ENCODE data around the gene PROB1.
"Not testable (repeated sequence)": the region's sequence is repeated elsewhere in the genome, so short reads cannot be mapped to it uniquely, and the experiment has no call there.

Gene PROB1

GRCh38 chr5:139413963-139414362 lies 19.1 kb upstream of the PROB1 start:
- 95 to 100% methylated on average over 4 of the region's 6 CpGs for WGBS, 2 experiments (ENCODE audit: insufficient coverage in 2 of 2)
- no peaks in the 10 kb centered on the region for H3K4me1 ChIP-seq (ENCODE audit: control insufficient read depth, insufficient read depth, low read length, poor library complexity, severe bottlenecking)
- no peak overlapping the region for H3K4me3 ChIP-seq (ENCODE audit: extremely low read depth, insufficient read depth, low read length, poor library complexity, severe bottlenecking)
- H3K9me3 ChIP-seq (ENCODE audit: control insufficient read depth, low read length): no peaks in the 10 kb centered on the region
- no peak overlapping the region for H3K27ac ChIP-seq (ENCODE audit: low read depth, low read length, severe bottlenecking)
- peaks cover 34% of the 10 kb centered on the region for H3K36me3 ChIP-seq (ENCODE audit: control insufficient read depth, insufficient read depth, low read length)

GRCh38 chr5:139413153-139413552 lies 18.2 kb upstream of the PROB1 start:
- WGBS, 2 experiments (ENCODE audit: insufficient coverage in 2 of 2): 98 to 100% methylated on average over 3 to 6 of the region's 6 CpGs
- Histone ChIP-seq H3K27ac (ENCODE audit: low read depth, low read length, severe bottlenecking) (no peak overlapping the region), H3K4me1 (ENCODE audit: control insufficient read depth, insufficient read depth, low read length, poor library complexity, severe bottlenecking) (no peaks in the 10 kb centered on the region), H3K36me3 (ENCODE audit: control insufficient read depth, insufficient read depth, low read length) (peaks cover 26% of the 10 kb centered on the region), H3K4me3 (ENCODE audit: extremely low read depth, insufficient read depth, low read length, poor library complexity, severe bottlenecking) (no peak overlapping the region), H3K9me3 (ENCODE audit: control insufficient read depth, low read length) (no peaks in the 10 kb centered on the region)

GRCh38 chr5:139410993-139411828 lies 16.3 kb upstream of the PROB1 start:
- no peaks in the 10 kb centered on the region for H3K4me1 ChIP-seq (ENCODE audit: control insufficient read depth, insufficient read depth, low read length, poor library complexity, severe bottlenecking)
- 91 to 98% methylated on average over 9 to 11 of the region's 17 CpGs for WGBS, 2 experiments (ENCODE audit: insufficient coverage in 2 of 2)
- no peaks in the 10 kb centered on the region for H3K9me3 ChIP-seq (ENCODE audit: control insufficient read depth, low read length)
- H3K27ac ChIP-seq (ENCODE audit: low read depth, low read length, severe bottlenecking): no peak overlapping the region
- peaks cover 12% of the 10 kb centered on the region for H3K36me3 ChIP-seq (ENCODE audit: control insufficient read depth, insufficient read depth, low read length)
- H3K4me3 ChIP-seq (ENCODE audit: extremely low read depth, insufficient read depth, low read length, poor library complexity, severe bottlenecking): no peak overlapping the region

GRCh38 chr5:139410121-139410992 lies 15.5 kb upstream of the PROB1 start:
- H3K9me3 ChIP-seq (ENCODE audit: control insufficient read depth, low read length): no peaks in the 10 kb centered on the region
- no peak overlapping the region for H3K4me3 ChIP-seq (ENCODE audit: extremely low read depth, insufficient read depth, low read length, poor library complexity, severe bottlenecking)
- peaks cover 6% of the 10 kb centered on the region for H3K36me3 ChIP-seq (ENCODE audit: control insufficient read depth, insufficient read depth, low read length)
- 84 to 97% methylated on average over 3 to 4 of the region's 6 CpGs for WGBS, 2 experiments (ENCODE audit: insufficient coverage in 2 of 2)
- no peaks in the 10 kb centered on the region for H3K4me1 ChIP-seq (ENCODE audit: control insufficient read depth, insufficient read depth, low read length, poor library complexity, severe bottlenecking)
- no peak overlapping the region for H3K27ac ChIP-seq (ENCODE audit: low read depth, low read length, severe bottlenecking)

- not testable (repeated sequence) for H3K36me3 ChIP-seq (ENCODE audit: control insufficient read depth, insufficient read depth, low read length); H3K9me3 ChIP-seq (ENCODE audit: control insufficient read depth, low read length); H3K27ac ChIP-seq (ENCODE audit: low read depth, low read length, severe bottlenecking); H3K4me1 ChIP-seq (ENCODE audit: control insufficient read depth, insufficient read depth, low read length, poor library complexity, severe bottlenecking); H3K4me3 ChIP-seq (ENCODE audit: extremely low read depth, insufficient read depth, low read length, poor library complexity, severe bottlenecking)
- 100% methylated on average over 1 of the region's 5 CpGs for WGBS, 2 experiments (ENCODE audit: insufficient coverage in 2 of 2)
Measured at GRCh38 chr5:139409116-139409515, 14.2 kb upstream of the PROB1 start.

- Histone ChIP-seq H3K4me1 (ENCODE audit: control insufficient read depth, insufficient read depth, low read length, poor library complexity, severe bottlenecking) (peaks cover 6% of the 10 kb centered on the region), H3K36me3 (ENCODE audit: control insufficient read depth, insufficient read depth, low read length) (peaks cover 3% of the 10 kb centered on the region), H3K27ac (ENCODE audit: low read depth, low read length, severe bottlenecking) (no peak overlapping the region), H3K4me3 (ENCODE audit: extremely low read depth, insufficient read depth, low read length, poor library complexity, severe bottlenecking) (no peak overlapping the region), H3K9me3 (ENCODE audit: control insufficient read depth, low read length) (no peaks in the 10 kb centered on the region)
- 80 to 89% methylated on average over 1 to 2 of the region's 7 CpGs for WGBS, 2 experiments (ENCODE audit: insufficient coverage in 2 of 2)
Measured at GRCh38 chr5:139408191-139408590, 13.3 kb upstream of the PROB1 start.

- H3K9me3 ChIP-seq (ENCODE audit: control insufficient read depth, low read length): no peaks in the 10 kb centered on the region
- H3K4me3 ChIP-seq (ENCODE audit: extremely low read depth, insufficient read depth, low read length, poor library complexity, severe bottlenecking): no peak overlapping the region
- H3K4me1 ChIP-seq (ENCODE audit: control insufficient read depth, insufficient read depth, low read length, poor library complexity, severe bottlenecking): peaks cover 6% of the 10 kb centered on the region
- no peak overlapping the region for H3K27ac ChIP-seq (ENCODE audit: low read depth, low read length, severe bottlenecking)
- H3K36me3 ChIP-seq (ENCODE audit: control insufficient read depth, insufficient read depth, low read length): no peaks in the 10 kb centered on the region
Measured at GRCh38 chr5:139407517-139407916, 12.6 kb upstream of the PROB1 start.

GRCh38 chr5:139406963-139407362 lies 12.1 kb upstream of the PROB1 start:
- H3K36me3 ChIP-seq (ENCODE audit: control insufficient read depth, insufficient read depth, low read length): no peaks in the 10 kb centered on the region
- no peak overlapping the region for H3K4me3 ChIP-seq (ENCODE audit: extremely low read depth, insufficient read depth, low read length, poor library complexity, severe bottlenecking)
- no peaks in the 10 kb centered on the region for H3K9me3 ChIP-seq (ENCODE audit: control insufficient read depth, low read length)
- H3K27ac ChIP-seq (ENCODE audit: low read depth, low read length, severe bottlenecking): no peak overlapping the region
- peaks cover 6% of the 10 kb centered on the region for H3K4me1 ChIP-seq (ENCODE audit: control insufficient read depth, insufficient read depth, low read length, poor library complexity, severe bottlenecking)
- 92 to 100% methylated on average over 2 of the region's 2 CpGs for WGBS, 2 experiments (ENCODE audit: insufficient coverage in 2 of 2)

- H3K4me1 ChIP-seq (ENCODE audit: control insufficient read depth, insufficient read depth, low read length, poor library complexity, severe bottlenecking): peaks cover 6% of the 10 kb centered on the region
- H3K27ac ChIP-seq (ENCODE audit: low read depth, low read length, severe bottlenecking): peak overlapping the region; percentile 98
- peaks cover 15% of the 10 kb centered on the region for H3K36me3 ChIP-seq (ENCODE audit: control insufficient read depth, insufficient read depth, low read length)
- H3K9me3 ChIP-seq (ENCODE audit: control insufficient read depth, low read length): no peaks in the 10 kb centered on the region
- peak overlapping the region; percentile 52 for H3K4me3 ChIP-seq (ENCODE audit: extremely low read depth, insufficient read depth, low read length, poor library complexity, severe bottlenecking)
- 77 to 100% methylated on average over 4 to 5 of the region's 5 CpGs for WGBS, 2 experiments (ENCODE audit: insufficient coverage in 2 of 2)
Measured at GRCh38 chr5:139404484-139404840, 9.6 kb upstream of the PROB1 start.

GRCh38 chr5:139403787-139404483 lies 9.0 kb upstream of the PROB1 start, which contains the start of gene SPATA24:
TSS of gene SPATA24 (minus strand) at chr5:139404089. CDS start at chr5:139404060, 29 bp downstream.
- H3K36me3 ChIP-seq (ENCODE audit: control insufficient read depth, insufficient read depth, low read length): peaks cover 15% of the 10 kb centered on the region
- peak within 1 kb of the TSS; percentile 98 for H3K27ac ChIP-seq (ENCODE audit: low read depth, low read length, severe bottlenecking)
- H3K9me3 ChIP-seq (ENCODE audit: control insufficient read depth, low read length): no peaks in the 10 kb centered on the region
- peaks cover 6% of the 10 kb centered on the region for H3K4me1 ChIP-seq (ENCODE audit: control insufficient read depth, insufficient read depth, low read length, poor library complexity, severe bottlenecking)
- H3K4me3 ChIP-seq (ENCODE audit: extremely low read depth, insufficient read depth, low read length, poor library complexity, severe bottlenecking): peak within 1 kb of the TSS; percentile 52
- 1 to 2% methylated on average over 38 to 40 of the region's 41 CpGs for WGBS, 2 experiments (ENCODE audit: insufficient coverage in 2 of 2)

Data from mesodermal cell (in vitro differentiated cells).